Trophoblast cell (in vitro differentiated cells and primary cell): ENCODE data around the gene CTSV.
"Not testable (repeated sequence)": the region's sequence is repeated elsewhere in the genome, so short reads cannot be mapped to it uniquely, and the experiment has no call there.

Source experiments
- DNase-seq, 2 donors: peaks; one replicate each; pipeline ENCODE4 v3.0.0-alpha.2; 2016
- H2AFZ ChIP-seq: 2 replicates; pipeline ENCODE4 v1.6.1; 2013; ENCODE audit warnings: low read length, moderate library complexity, mild to moderate bottlenecking; ENCODE audit not compliant: insufficient read depth, poor library complexity
- H2AK5ac ChIP-seq: 2 replicates; pipeline ENCODE4 v1.6.1; 2013; ENCODE audit warnings: mild to moderate bottlenecking, low read length
- H2BK120ac ChIP-seq: 2 replicates; pipeline ENCODE4 v1.6.1; 2013; ENCODE audit warnings: low read length, mild to moderate bottlenecking, moderate library complexity; ENCODE audit not compliant: insufficient read depth, poor library complexity
- H2BK12ac ChIP-seq: 2 replicates; pipeline ENCODE4 v1.6.1; 2013; ENCODE audit warnings: mild to moderate bottlenecking, low read length, moderate library complexity
- H2BK5ac ChIP-seq: 2 replicates; pipeline ENCODE4 v1.6.1; 2013; ENCODE audit warnings: low read length, low read depth, moderate library complexity, mild to moderate bottlenecking; ENCODE audit not compliant: poor library complexity
- H3K14ac ChIP-seq: 2 replicates; pipeline ENCODE4 v1.6.1; 2013; ENCODE audit warnings: mild to moderate bottlenecking, low read length
- H3K18ac ChIP-seq: 2 replicates; pipeline ENCODE4 v1.6.1; 2013; ENCODE audit warnings: mild to moderate bottlenecking, low read length
- H3K23ac ChIP-seq: 2 replicates; pipeline ENCODE4 v1.6.1; 2013; ENCODE audit warnings: low read length
- H3K27ac ChIP-seq: 2 replicates; pipeline ENCODE4 v1.5.1; 2013; ENCODE audit warnings: low read depth, mild to moderate bottlenecking, inconsistent platforms, low read length, moderate library complexity
- H3K27me3 ChIP-seq: 2 replicates; pipeline ENCODE4 v1.6.1; 2013; ENCODE audit warnings: inconsistent platforms, mild to moderate bottlenecking, low read length, moderate library complexity; ENCODE audit not compliant: insufficient read depth
- H3K36me3 ChIP-seq, 2 experiments: 1 replicate in 1 of 2; 2 replicates in 1 of 2; pipeline ENCODE4 v1.6.1; 2013; ENCODE audit warnings: low read length in 2 of 2, mild to moderate bottlenecking in 2 of 2, moderate library complexity in 1 of 2; ENCODE audit not compliant: insufficient read depth in 2 of 2, control insufficient read depth in 1 of 2
- H3K4ac ChIP-seq: 2 replicates; pipeline ENCODE4 v1.6.1; 2013; ENCODE audit warnings: low read depth, mild to moderate bottlenecking, low read length, moderate library complexity
- H3K4me1 ChIP-seq, 2 experiments: 1 replicate in 1 of 2; 2 replicates in 1 of 2; pipeline ENCODE4 v1.6.1; 2013; ENCODE audit warnings: low read length in 2 of 2, mild to moderate bottlenecking in 2 of 2, moderate library complexity in 1 of 2; ENCODE audit not compliant: insufficient read depth in 2 of 2, control insufficient read depth in 1 of 2
- H3K4me2 ChIP-seq: 2 replicates; pipeline ENCODE4 v1.6.1; 2013; ENCODE audit warnings: inconsistent platforms, mild to moderate bottlenecking, low read length, moderate library complexity
- H3K4me3 ChIP-seq: 2 replicates; pipeline ENCODE4 v1.5.1; 2013; ENCODE audit warnings: mild to moderate bottlenecking, low read depth, low read length, inconsistent platforms
- H3K79me1 ChIP-seq: one replicate; pipeline ENCODE4 v1.6.1; 2013; ENCODE audit warnings: low read length
- H3K79me2 ChIP-seq: 2 replicates; pipeline ENCODE4 v1.6.1; 2013; ENCODE audit warnings: low read length, mild to moderate bottlenecking; ENCODE audit not compliant: control insufficient read depth, insufficient read depth, poor library complexity
- H3K9ac ChIP-seq: 2 replicates; pipeline ENCODE4 v1.6.1; 2013; ENCODE audit warnings: mild to moderate bottlenecking, low read length
- H3K9me3 ChIP-seq: 2 replicates; pipeline ENCODE4 v1.6.1; 2013; ENCODE audit warnings: low read depth, mild to moderate bottlenecking, control low read depth, inconsistent platforms, low read length; ENCODE audit not compliant: insufficient read depth
- H4K12ac ChIP-seq: 2 replicates; pipeline ENCODE4 v1.6.1; 2013; ENCODE audit warnings: low read depth, mild to moderate bottlenecking, low read length, moderate library complexity
- H4K8ac ChIP-seq: 2 replicates; pipeline ENCODE4 v1.6.1; 2013; ENCODE audit warnings: low read depth, mild to moderate bottlenecking, low read length, moderate library complexity
- H4K91ac ChIP-seq: one replicate; pipeline ENCODE4 v1.6.1; 2013; ENCODE audit warnings: low read depth, mild to moderate bottlenecking, low read length, moderate library complexity
- WGBS: extraction: QIAGEN DNeasy Blood & Tissue Kit; methylation state at CpG from one replicate; pipeline ENCODE4 v1.1.7; 2013; ENCODE audit warnings: missing lambda C conversion rate; ENCODE audit not compliant: insufficient read length, insufficient coverage; ENCODE audit errors: extremely low coverage; 5-methylcytosine and 5-hydroxymethylcytosine counted together

Gene CTSV

DNA sequence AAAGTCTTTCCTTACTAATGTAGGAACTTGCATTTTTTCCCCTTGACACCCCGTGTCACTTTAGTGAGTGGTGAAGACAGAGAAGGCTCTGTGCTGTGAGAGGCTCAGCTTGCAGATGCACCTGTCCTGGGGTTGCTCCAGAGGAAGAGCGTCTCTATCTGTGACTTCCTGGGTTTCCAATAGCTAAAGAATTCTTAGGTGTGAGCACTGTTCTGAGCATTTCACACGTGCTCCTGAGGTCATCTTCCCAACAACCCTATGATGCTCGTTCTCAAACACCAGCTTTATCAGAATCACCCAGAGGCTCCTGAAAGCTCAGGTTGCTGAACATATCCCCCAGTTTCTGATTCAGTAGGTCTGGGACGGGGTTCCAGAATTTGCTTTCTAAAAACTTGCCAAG lies 6.4 kb upstream of the CTSV start:
- no peaks in the 10 kb centered on the region for H3K79me2 ChIP-seq
- no peak overlapping the region for H2BK5ac ChIP-seq
- no CpG with 5 or more reads among the region's 5 CpGs for WGBS
- no peak overlapping the region for H3K4me2 ChIP-seq
- H3K36me3 ChIP-seq: no peaks in the 10 kb centered on the region
- peaks cover 11 to 18% of the 10 kb centered on the region in 2 experiments for H3K4me1 ChIP-seq
- H3K79me1 ChIP-seq: peaks cover 2% of the 10 kb centered on the region
- DNase-seq: no peak
- no peaks in the 10 kb centered on the region for H3K27me3 ChIP-seq
- H3K27ac ChIP-seq: no peak overlapping the region
- H2AFZ ChIP-seq: no peak overlapping the region
- H4K91ac ChIP-seq: no peak overlapping the region
- no peak overlapping the region for H3K4ac ChIP-seq
- no peak overlapping the region for H3K9ac ChIP-seq
- H2BK12ac ChIP-seq: peak overlapping the region; percentile 56
- no peak overlapping the region for H3K23ac ChIP-seq
- no peak overlapping the region for H3K4me3 ChIP-seq
- no peak overlapping the region for H4K8ac ChIP-seq
- H3K9me3 ChIP-seq: peaks cover 2% of the 10 kb centered on the region
- no peak overlapping the region for H4K12ac ChIP-seq
- H2BK120ac ChIP-seq: peak overlapping the region; percentile 8
- peak overlapping the region; percentile 23 for H3K18ac ChIP-seq
- H3K14ac ChIP-seq: no peak overlapping the region
- H2AK5ac ChIP-seq: peak overlapping the region; percentile 68

- H2BK120ac ChIP-seq: no peak overlapping the region
- peaks cover 18 to 22% of the 10 kb centered on the region in 2 experiments for H3K4me1 ChIP-seq
- no peak overlapping the region for H3K4me2 ChIP-seq
- H3K27me3 ChIP-seq: no peaks in the 10 kb centered on the region
- no CpG with 5 or more reads among the region's 2 CpGs for WGBS
- no peak overlapping the region for H2AK5ac ChIP-seq
- peak overlapping the region; percentile 70 for H3K27ac ChIP-seq
- no peak overlapping the region for H4K12ac ChIP-seq
- no peak overlapping the region for H3K14ac ChIP-seq
- no peak overlapping the region for H3K18ac ChIP-seq
- no peak overlapping the region for H2BK12ac ChIP-seq
- H2BK5ac ChIP-seq: no peak overlapping the region
- H3K79me2 ChIP-seq: peaks cover 14% of the 10 kb centered on the region
- no peak overlapping the region for H3K23ac ChIP-seq
- H2AFZ ChIP-seq: no peak overlapping the region
- no peak overlapping the region for H3K4ac ChIP-seq
- peaks cover 0 to 2% of the 10 kb centered on the region in 2 experiments for H3K36me3 ChIP-seq
- DNase-seq: peak in 1 of 2 donors; percentile 2
- no peak overlapping the region for H4K91ac ChIP-seq
- no peak overlapping the region for H4K8ac ChIP-seq
- H3K4me3 ChIP-seq: no peak overlapping the region
- no peak overlapping the region for H3K9ac ChIP-seq
- H3K9me3 ChIP-seq: peaks cover 2% of the 10 kb centered on the region
- H3K79me1 ChIP-seq: peaks cover 6% of the 10 kb centered on the region
Measured at GRCh38 chr9:97041898-97042297, 3.0 kb upstream of the CTSV start.

DNA sequence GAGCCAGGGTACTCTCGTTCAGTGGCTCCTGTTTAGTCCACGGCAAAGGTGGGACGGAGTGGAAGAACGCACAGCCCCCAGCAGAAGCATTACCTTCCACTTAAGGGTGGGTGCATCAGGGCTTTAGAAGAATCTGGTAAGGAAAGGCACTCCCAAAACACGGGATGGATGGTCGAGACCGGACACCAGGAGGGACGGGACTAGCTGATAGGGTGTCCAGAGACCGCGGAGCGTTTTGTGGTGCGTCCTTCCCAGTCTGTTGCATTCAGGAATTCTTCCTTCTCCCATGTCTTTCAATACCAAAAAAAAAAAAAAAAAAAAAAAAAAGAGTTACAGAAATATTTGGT lies 545 bp upstream of the CTSV start:
- DNase-seq: peak; percentile 61 to 70
- peak overlapping the region; percentile 37 for H3K9ac ChIP-seq

DNA sequence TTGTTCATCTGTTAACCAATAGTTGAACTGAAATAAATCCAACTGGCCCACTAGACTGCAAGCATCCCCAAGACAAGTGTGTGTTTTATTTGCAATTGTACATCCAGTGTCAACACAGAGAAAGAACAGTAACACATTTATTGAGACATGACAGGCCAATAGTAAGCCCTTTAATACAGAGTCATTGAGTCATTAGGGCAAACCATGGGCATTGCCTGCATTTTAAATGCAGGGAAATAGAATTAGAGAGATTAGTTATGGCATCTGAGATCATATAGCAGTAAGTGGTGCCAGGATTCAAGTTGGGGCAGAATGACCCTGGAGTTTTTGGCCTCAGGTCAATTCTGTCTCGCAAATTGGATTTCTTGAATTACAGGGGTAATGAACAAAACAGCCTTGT lies 15.4 kb downstream of the CTSV start:
- not testable (repeated sequence) for H3K27ac ChIP-seq, H2BK12ac ChIP-seq, H2BK5ac ChIP-seq, H4K8ac ChIP-seq, H3K4me3 ChIP-seq, H3K4me1 ChIP-seq, H3K79me2 ChIP-seq, H4K12ac ChIP-seq, H3K4me2 ChIP-seq, H3K79me1 ChIP-seq, H4K91ac ChIP-seq, H3K23ac ChIP-seq, H3K4ac ChIP-seq, H2AK5ac ChIP-seq, H3K9me3 ChIP-seq, H2AFZ ChIP-seq, H3K36me3 ChIP-seq, DNase-seq, H3K18ac ChIP-seq, H3K9ac ChIP-seq, H3K14ac ChIP-seq, H3K27me3 ChIP-seq, H2BK120ac ChIP-seq
- no CpG with 5 or more reads among the region's 1 CpG for WGBS

More for the DNA sequence above, 545 bp upstream of the CTSV start:
- Histone ChIP-seq H3K14ac (peak overlapping the region; percentile 81), H4K91ac (peak overlapping the region; percentile 66), H3K4ac (peak overlapping the region; percentile 29), H3K18ac (peak overlapping the region; percentile 51), H4K12ac (peak overlapping the region; percentile 79), H3K27ac (peak overlapping the region; percentile 75), H2AK5ac (no peak overlapping the region), H3K27me3 (no peaks in the 10 kb centered on the region), H3K4me2 (peak overlapping the region; percentile 71), H4K8ac (peak overlapping the region; percentile 87), H3K4me1 (peaks cover 8% of the 10 kb centered on the region in 2 experiments), H2BK5ac (peak overlapping the region; percentile 82), H2BK12ac (peak overlapping the region; percentile 51), H3K36me3 (peaks cover 3 to 4% of the 10 kb centered on the region in 2 experiments), H3K9me3 (peaks cover 2% of the 10 kb centered on the region), H3K79me1 (peaks cover 4% of the 10 kb centered on the region), H3K4me3 (peak overlapping the region; percentile 64), H3K79me2 (peaks cover 14% of the 10 kb centered on the region), H3K23ac (no peak overlapping the region), H2AFZ (peak overlapping the region; percentile 86), H2BK120ac (peak overlapping the region; percentile 85)
- no CpG with 5 or more reads among the region's 12 CpGs for WGBS
